Epithelial cell of esophagus (primary cell): ENCODE results near the gene ZNF474.
A peak's percentile ranks its signal among the peaks of the same experiment; 100 is the strongest.

Experiments
- DNase-seq: peaks from one replicate; pipeline ENCODE4 v3.0.0; 2010; ENCODE audit warnings: low read depth
- H3K4me3 ChIP-seq: 2 replicates; pipeline ENCODE4 v1.5.1; 2011; ENCODE audit warnings: mild to moderate bottlenecking, low read length, control low read depth
- TF ChIP-seq, protein P1 (sequence below): IDR thresholded peaks from 2 replicates; pipeline ENCODE4 v1.5.1; 2011; ENCODE audit warnings: low read depth, mild to moderate bottlenecking, low read length, control low read depth, inconsistent platforms; ENCODE audit not compliant: insufficient read depth; ENCODE audit errors: missing control alignments

ZNF474 gene

DNA sequence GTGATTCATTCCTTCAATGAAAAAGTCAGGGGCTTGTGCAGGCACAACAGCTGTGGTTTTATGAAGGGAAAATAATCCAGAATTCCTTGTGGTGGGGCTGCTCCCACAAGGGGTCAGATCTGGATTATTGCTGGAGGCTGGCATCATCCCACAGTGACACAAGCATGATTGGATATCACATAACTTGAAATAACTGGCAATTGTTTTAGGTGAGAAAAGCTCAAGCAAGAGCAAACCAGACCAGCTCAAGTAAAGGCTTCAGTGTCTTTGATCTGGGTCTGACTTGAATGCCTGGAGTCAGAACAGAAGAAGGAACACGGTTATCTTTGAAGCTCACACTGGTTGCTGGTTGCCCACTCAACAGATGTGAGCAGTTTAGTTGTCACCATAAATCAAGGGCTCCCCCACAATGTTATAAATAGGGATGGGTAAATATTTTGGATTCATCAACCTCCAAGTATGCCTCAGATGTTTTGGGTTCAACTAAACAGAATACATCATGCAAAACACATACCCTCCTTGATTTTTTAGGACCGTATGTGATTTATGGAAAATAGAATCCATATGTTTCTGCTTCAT lies 3.1 kb upstream of the ZNF474 start:
- peak; percentile 16 for DNase-seq
- H3K4me3 ChIP-seq, result no peak overlapping the region
- TF ChIP-seq, protein P1, sequence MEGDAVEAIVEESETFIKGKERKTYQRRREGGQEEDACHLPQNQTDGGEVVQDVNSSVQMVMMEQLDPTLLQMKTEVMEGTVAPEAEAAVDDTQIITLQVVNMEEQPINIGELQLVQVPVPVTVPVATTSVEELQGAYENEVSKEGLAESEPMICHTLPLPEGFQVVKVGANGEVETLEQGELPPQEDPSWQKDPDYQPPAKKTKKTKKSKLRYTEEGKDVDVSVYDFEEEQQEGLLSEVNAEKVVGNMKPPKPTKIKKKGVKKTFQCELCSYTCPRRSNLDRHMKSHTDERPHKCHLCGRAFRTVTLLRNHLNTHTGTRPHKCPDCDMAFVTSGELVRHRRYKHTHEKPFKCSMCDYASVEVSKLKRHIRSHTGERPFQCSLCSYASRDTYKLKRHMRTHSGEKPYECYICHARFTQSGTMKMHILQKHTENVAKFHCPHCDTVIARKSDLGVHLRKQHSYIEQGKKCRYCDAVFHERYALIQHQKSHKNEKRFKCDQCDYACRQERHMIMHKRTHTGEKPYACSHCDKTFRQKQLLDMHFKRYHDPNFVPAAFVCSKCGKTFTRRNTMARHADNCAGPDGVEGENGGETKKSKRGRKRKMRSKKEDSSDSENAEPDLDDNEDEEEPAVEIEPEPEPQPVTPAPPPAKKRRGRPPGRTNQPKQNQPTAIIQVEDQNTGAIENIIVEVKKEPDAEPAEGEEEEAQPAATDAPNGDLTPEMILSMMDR, result no peak

DNA sequence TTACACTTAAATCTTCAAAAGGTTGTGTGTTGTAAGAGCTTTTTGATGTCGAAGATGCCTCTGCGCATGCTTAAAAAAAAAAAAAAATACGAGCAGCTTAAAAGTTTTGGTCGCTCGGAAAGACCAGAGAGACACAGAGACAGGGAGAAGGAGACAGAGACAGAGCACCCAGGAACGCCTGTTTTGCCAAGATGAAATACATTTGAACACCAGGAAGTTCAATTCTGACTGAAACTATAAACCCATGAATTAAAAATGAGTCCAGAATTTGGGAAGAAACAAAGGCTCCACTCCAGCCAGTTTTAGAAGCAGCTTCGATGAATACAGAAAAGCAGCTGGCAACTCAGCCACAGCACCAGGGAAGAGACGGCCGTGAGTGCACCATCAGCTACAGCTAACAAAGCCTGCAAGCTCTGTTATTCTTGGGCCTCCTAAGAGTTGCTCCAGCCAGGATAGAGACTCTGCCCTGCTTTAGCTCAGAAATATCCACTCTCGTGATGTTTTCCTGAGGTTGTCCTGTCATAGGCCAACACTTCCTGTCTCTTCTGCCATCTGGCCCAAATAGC lies 2.5 kb upstream of the ZNF474 start:
- TF ChIP-seq, protein P1, result no peak
- no peak for DNase-seq
- H3K4me3 ChIP-seq, result no peak overlapping the region

DNA sequence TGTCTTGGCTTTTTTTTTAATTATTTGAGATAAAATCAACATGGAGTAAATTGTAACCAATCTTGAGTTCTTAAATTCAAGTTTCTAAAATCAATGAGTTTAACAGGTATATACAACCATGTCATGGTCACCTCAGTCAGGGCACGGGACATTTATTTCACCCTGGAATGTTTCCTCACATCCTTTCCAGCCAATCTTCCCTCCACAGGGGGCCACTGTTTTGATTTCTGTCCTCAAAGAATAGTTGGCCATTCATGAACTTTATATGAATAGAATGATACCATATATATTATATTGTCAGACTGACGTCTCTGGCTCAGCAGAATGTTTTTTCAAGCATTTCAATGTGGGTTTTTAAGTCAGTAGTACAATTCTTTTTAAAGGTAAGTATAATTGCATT lies 806 bp downstream of the ZNF474 start:
- TF ChIP-seq, protein P1, result no peak
- DNase-seq, result no peak

DNA sequence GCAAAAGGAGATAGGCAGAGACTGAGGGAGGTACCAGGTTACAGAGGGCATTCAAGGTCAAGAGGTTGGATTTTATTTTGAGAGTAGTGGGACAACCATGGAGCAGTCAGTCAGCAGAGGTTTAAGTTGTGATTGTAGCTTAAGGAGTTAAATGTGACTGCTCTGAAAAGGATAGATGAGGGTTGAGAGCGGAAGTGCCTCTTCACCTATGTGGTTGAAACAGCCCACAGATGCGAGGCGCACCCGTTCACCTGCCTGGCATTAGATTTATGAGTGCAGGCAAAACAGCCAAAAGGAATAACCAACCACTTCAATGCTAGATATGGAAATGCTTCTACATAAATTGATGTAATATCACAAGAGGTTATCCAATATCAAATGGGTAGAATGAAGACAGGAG lies 8.4 kb downstream of the ZNF474 start:
- no peak overlapping the region for H3K4me3 ChIP-seq
- DNase-seq, result no peak
- TF ChIP-seq, protein P1, result no peak

More for the DNA sequence above, 806 bp downstream of the ZNF474 start:
- no peak overlapping the region for H3K4me3 ChIP-seq

DNA sequence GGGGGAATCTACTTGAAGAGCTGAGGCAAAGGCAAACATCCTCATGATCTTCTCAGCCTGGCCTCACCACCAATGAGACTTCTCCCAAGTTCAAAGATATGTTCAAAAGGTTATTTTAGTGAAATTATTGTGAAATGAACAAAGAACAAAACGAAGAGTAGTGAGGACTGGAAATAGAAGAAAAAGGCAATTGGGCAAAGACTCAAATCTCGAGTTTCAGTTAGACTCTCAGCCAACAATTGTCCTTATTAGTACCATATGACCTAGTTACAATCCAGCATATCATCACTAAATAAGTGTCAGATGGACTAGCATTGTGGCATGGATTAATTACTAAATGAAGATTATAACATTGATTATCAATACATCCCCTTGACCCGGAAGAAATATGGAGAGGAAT lies 9.0 kb downstream of the ZNF474 start:
- no peak for DNase-seq
- no peak overlapping the region for H3K4me3 ChIP-seq
- TF ChIP-seq, protein P1, result no peak

DNA sequence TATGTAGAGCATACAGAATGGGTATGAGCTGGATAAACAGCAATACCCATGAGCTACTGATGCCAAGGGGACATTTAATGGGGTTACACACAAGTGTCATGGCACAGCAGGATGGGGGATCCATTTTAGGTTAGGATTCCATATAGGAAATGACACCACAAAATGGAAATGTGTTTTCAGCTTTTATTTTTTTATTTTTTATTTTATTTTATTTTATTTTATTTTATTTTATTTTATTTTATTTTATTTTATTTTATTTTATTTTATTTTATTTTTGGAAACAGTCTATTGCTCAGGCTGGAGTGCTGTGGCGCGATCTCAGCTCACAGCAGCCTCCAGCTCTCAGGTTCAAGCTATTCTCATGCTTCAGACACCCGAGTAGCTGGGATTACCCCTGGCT lies 11.6 kb downstream of the ZNF474 start:
- no peak for DNase-seq
- TF ChIP-seq, protein P1, result no peak
- H3K4me3 ChIP-seq, result no peak overlapping the region

DNA sequence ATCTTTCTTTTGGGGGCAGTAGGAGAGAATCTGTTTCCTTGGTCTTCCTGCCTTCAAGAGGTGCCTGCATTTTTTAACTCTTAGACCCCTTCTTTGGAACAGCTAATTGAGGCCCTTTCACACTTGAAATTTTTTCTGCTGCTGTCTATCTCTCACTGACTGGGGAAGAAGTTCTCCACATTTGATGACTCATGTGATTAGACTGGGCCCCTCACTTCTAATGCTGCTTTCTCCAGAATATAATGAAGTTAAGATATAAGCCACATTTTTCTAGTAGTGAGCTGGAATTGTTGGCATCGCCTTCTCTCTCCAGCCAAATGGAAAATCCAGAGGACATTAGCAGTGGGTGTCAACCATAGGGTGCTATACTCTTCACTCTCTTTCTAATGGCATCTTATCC lies 12.4 kb downstream of the ZNF474 start:
- no peak for DNase-seq
- H3K4me3 ChIP-seq, result no peak overlapping the region
- TF ChIP-seq, protein P1, result no peak
